GM18526 (cell line): ENCODE results near the gene MED28.

Experiments used
- POLR2A ChIP-seq: IDR thresholded peaks from 3 replicates; pipeline ENCODE4 v1.6.1; 2011; ENCODE audit not compliant: insufficient read length; ENCODE audit errors: extremely low read depth

MED28 gene, protein sequence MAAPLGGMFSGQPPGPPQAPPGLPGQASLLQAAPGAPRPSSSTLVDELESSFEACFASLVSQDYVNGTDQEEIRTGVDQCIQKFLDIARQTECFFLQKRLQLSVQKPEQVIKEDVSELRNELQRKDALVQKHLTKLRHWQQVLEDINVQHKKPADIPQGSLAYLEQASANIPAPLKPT

DNA sequence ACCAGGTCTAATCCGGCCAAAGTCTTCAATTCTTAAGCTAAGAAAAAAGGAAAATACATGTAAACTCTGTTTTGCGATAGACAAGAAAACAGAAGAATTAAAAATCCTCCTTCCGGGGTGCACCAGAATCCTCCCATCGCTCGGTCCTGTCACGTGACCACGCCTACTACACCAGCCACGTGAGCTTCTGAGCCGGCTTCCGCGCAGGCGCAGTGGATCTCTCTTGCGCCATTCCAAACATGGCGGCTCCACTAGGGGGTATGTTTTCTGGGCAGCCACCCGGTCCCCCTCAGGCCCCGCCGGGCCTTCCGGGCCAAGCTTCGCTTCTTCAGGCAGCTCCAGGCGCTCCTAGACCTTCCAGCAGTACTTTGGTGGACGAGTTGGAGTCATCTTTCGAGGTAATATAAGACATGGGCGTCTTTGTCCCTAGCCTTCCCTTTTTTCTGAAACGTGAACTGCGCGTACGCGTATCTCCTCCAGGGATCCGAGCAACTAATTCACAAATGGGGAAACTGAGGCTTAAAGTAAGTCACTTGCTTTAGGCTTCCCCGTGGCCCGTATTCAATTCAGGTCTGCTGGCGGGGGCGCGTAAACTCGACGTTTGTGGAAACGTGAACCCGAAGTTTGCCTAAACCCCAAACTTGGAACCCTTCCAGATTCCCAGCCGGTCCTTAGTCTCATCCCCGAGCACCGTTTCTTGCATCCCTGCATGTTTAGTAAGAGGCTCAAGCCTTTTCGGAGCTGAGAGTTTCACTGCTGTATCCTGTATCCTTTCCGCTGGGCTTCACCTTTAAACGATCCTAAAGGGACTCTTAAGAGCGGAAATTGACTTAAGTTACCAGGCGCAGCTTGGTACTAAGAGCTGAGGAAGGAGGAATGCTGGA is at the start of gene MED28:
Gene MED28 (plus strand): TSS at position 226 of the 884 bp plus-strand sequence. CDS start 14 bp downstream, at position 240.
- TF ChIP-seq POLR2A: peak; percentile 84

DNA sequence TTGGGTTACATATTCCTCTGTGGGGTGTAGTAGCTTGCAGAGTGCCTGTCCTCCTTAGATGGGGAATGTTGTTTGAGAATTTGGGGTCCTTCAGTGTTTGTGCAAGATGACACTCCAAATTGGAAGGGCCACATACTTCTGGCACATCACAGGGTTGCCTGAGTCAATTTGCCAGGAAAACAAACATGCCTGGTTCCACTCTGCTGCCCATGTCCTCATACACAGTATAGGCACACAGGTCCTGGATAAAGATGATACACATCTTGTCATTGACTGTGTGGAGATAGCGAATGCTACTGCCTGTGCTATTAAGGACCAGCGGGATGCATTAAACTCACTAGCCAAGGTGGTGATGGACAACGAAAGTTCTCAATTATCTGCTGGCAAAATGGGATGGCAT is 48.6 kb upstream of the MED28 start:
- TF ChIP-seq POLR2A: no peak

DNA sequence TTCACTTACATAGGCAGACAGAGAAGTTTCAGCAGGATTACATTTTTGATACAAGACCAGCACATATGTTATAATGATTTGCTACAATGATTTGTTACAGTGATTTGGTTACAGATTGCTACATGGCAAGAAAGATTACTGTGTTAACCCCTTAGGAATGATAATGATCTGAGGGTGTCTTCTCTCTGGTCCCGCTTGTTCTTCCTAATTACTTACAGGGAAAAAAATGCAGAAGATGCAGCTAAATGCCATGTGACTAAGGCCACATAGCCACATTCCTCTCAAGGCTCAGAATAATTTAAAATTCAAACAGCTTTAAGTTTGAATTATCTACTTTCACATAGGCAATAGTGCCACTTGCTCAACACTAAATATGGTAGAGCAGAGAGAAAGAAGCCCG is 47.2 kb upstream of the MED28 start:
- no peak for TF ChIP-seq POLR2A

DNA sequence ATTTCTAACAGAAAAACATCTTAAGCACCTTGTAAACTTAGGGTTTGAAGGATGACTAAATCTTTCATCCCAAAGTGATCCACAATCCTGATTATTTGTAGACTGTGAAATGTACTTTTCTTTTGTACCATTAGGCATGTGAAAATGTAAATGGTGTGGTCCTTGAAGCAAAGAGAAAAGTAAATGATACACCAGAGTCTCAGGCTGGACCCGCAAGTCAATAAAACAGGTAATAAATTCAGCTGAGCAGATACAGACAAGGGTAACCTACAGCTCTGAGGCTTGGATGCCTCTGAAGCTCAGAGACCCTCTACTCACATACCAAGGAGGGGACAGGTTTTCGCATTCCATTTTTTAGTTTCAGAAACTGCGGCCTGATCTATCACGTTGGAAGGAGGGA is 40.2 kb upstream of the MED28 start:
- TF ChIP-seq POLR2A: no peak

DNA sequence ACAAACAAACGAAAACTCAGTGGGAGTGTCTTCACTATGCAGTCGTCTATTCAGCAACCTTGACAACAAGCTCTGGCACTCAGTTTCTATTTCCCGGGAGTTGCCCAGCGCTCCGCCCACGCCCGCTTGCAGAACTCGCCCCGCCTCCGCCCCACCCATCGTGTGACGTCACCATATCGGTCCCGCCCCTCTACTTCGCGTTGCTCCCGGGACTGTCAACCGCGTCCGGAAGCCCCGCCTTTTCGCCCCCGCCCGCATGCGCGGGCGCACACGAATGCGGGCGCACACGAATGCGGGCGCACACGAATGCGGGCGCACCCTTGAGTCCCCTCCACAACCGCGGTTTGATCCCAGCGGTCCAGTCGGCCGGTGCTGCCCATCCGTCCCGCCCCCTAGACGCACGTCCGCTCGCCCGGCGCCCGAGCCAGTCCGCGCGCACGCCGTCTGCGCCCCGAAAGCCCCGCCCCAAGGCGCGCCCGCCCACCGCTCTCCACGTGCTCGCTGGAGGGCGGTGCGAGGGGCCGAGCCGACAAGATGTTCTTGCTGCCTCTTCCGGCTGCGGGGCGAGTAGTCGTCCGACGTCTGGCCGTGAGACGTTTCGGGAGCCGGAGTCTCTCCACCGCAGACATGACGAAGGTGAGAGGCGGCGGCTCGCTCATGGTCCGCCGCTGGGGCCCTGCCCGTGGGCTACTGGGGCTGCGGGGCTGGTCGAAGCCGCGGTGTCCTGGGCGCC is 37.3 kb upstream of the MED28 start, which contains the start of gene LAP3:
Gene LAP3 (plus strand): TSS at position 267 of the 733 bp plus-strand sequence. CDS start 268 bp downstream, at position 535.
- TF ChIP-seq POLR2A: peak; percentile 99

DNA sequence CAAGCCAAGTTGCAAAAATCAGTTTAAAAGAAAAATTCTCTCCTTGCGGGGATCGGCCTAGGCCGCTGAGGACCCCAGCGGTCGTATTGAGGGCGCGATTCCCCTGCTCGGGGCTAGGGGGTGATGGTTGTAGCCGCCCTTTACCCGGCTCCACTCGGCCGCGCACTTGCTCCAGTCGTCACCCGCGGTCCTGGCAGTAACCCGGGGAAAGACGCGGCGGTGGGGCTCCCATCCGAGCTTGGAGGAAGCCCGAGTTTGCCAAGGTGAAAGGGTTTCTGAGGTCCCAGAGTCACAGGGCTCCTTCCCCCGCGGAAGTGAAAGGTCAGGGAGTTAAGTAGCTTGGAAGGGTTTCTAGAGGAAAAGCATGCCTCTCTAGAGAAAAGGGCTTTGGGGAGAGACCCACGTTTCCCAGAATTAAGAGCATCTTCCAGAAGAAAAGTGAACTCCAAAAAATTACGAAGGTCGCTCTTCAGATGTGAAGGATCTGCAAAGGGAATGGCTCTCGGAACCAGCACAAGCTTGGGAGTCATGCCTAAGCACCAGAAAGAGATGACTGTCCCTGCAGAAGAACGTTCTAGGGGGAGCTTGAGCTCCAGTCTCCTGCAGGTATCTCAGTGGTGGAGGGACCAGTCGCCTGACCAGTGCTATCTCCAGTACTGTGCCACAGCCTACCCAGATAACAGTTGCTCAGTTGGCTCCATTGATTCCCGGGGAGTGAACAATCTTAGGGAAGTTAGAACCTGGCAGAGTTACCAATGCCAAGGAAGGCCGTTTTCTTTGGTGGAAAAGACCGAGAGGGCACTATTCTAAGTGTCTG is 36.6 kb upstream of the MED28 start:
- TF ChIP-seq POLR2A: peak; percentile 11

DNA sequence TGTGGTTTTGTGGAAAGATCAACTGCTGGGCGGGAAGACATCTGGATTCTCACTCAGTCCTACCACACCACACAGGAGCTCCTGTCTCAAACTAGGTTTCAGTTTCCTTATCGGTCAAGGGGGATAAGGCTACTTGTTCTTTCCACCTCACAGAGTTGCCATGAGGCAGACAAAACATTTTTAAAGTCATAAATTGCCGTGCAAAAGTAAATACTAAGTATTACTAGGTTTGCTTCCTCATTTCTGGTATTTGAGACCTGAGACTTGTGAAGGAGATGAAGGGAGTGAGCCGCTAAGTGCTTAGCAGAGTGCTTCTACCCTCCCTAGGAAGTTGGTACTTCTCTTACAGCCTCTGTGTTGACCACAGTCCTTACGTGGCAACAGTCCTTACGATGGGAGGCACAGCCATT is 36.0 kb upstream of the MED28 start:
- TF ChIP-seq POLR2A: no peak

DNA sequence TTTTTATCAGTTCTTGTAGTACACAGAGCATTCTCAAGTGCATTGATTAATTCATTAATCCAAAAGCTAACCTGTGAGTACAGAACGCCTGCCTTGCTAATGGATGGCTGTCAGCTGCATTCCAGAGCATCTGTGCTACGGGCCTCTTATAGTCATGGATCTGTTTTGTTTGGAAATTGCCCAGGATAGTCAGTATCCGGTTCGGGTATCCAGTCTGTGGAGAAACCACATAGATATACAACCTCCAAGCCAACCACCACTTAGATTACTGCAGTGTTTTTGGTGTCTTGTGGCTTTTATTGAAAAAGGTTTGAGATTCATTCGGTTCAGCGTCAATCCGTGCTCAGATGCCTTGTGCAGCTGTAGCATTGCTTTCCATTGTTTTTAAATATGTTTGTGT is 33.5 kb upstream of the MED28 start:
- TF ChIP-seq POLR2A: no peak

DNA sequence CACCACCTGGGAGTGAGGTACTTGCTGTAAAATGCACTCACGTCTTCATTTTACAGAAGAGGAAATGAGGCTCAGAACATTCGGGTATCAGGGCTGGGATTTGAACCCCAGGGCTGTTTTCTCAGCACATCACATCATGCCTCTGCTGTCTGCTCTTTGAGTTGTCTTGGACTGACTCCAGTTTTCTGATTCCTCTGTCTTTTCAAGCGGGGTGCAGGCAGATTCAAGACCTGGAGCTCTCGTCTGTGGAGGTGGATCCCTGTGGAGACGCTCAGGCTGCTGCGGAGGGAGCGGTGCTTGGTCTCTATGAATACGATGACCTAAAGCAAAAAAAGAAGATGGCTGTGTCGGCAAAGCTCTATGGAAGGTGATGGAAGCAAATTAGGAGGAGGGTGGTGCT is 31.2 kb upstream of the MED28 start:
- TF ChIP-seq POLR2A: no peak

DNA sequence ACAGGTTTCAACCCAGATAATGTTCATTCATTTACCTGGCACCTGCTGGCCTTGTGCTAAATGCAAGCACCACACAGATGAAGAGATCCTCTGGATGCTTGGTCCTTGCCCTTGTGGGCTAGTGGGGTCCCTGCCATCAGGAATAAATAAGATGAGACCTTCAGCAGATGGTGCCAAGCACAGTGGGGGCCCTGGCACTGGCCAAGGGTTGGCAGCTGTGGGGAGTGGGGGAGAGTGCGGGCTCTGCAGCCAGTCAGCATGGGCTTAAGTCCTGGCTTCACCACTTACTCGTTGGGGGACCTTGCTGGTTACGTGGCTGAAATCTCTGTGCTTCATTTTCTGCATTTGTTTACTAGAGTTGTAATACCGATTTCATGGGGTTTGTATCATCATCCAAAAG is 30.5 kb upstream of the MED28 start:
- no peak for TF ChIP-seq POLR2A

DNA sequence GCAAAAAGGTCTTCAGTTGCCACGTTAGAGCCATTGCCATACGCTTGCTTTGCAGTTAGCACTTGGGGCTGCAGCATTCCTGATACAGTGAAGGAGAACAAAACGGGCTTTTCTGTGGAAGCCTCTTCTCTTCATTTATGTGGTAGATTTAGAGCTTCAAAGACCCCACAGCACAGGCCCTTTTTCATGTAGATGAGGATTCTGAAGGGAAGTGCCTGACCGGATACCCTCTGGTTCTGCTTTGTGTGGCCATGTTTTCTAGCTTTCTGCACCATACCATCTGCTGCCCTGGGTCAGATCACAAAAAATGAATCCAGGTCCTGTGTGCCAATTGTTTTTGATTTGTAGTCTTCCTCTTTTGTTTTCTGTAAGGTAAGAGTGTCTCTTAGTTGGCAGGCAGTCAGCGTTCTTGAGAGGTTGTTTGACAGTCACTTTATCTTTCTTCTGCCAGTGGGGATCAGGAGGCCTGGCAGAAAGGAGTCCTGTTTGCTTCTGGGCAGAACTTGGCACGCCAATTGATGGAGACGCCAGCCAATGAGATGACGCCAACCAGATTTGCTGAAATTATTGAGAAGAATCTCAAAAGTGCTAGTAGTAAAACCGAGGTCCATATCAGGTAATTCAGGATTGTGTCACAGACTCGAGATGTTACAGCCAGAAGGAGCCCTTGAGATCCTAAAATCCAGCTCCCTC is 29.8 kb upstream of the MED28 start:
- TF ChIP-seq POLR2A: no peak

DNA sequence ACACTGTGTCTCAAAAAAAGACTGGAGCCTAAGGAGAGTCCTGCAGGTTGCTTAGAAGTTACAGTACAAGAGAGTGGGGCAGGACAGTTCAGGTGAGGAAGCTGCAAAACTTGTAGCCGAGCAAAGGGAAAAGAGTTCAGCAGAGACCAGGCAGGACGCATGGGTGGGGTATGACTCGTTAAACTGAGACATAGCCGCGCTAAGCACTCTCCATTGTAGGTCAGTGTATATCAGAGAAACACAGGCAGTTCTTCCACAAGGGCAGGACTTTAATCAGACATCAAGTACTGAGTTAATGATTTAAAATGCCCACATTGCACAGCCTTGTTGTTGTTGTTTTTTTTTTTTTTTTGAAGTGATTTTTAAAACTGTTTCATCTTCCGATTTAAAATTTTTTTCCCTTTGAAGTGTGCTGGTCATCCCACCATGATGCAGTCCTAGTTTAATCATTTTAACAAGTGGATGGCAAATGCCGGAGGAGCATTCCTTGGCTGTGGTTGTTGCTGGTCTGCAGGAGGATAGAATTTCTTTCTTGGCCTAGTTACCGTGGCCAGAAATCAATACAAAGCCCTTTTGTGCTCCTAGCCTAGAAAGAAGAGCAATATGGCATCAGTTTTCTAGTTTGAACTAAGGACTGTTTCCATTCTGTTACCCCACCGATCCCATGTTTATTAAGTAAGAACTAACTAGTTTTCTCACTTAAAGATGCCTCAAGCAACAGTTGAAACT is 27.2 kb upstream of the MED28 start:
- no peak for TF ChIP-seq POLR2A

DNA sequence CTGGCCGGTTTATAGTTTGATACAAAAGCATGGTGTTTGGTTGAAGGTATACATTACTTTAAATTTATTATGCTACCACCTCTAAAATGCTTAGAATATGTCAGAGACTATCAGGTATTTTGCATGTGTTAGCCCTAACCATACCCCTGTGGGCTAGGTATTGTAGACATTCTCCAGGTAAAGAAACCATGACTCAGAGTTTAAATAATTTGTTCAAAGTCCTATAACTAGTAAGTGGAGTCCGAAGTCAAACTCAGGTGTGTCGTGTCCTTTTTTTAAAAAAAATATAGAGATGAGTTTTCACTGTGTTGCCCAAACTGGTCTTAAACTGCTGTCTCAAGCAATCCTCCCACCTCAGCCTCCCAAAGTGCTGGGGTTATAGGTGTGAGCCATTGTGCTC is 25.1 kb upstream of the MED28 start:
- no peak for TF ChIP-seq POLR2A
